Measurements from ENCODE around the gene BID.
A peak's percentile ranks its signal among the peaks of the same experiment; 100 is the strongest.

BID gene

GRCh38 chr22:17774206-17774925 lies at the start of gene BID:
TSS of gene BID (minus strand) at chr22:17774469. CDS start at chr22:17750116, 24,353 bp downstream.
- Histone ChIP-seq H3K9ac (ENCODE audit: low read length) (peak within 1 kb of the TSS; percentile 66), H3K9me3 (ENCODE audit: low read length) (no peaks in the 10 kb centered on the region), H3K4me2 (ENCODE audit: low read length) (peak within 1 kb of the TSS; percentile 81), H2AFZ (ENCODE audit: low read length) (no peak within 1 kb of the TSS), H3K9me2 (ENCODE audit: low read depth, low read length) (no peaks in the 10 kb centered on the region), H4K20me1 (ENCODE audit: insufficient read depth, low read length) (no peaks in the 10 kb centered on the region), H3K27me3 (ENCODE audit: insufficient read depth, low read length) (no peaks in the 10 kb centered on the region), H3K4me3 (ENCODE audit: low read depth, low read length, poor library complexity, severe bottlenecking) (peak within 1 kb of the TSS; percentile 70), H3K36me3 (ENCODE audit: insufficient read depth, low read length) (peaks cover 4% of the 10 kb centered on the region; the same call in 1 of the 2 replicates), H3K4me1 (ENCODE audit: insufficient read depth, low read length, severe bottlenecking) (peaks cover 70% of the 10 kb centered on the region), H3F3A (ENCODE audit: insufficient read depth, low read length) (peaks cover 3% of the 10 kb centered on the region; the same call in 1 of the 2 replicates), H3K79me2 (ENCODE audit: insufficient read depth, low read length) (peaks cover 2% of the 10 kb centered on the region; the same call in 1 of the 2 replicates), H3K27ac (ENCODE audit: low read depth, low read length, poor library complexity, severe bottlenecking) (peak within 1 kb of the TSS; percentile 82)
- TF ChIP-seq CTCF (IDR thresholded peaks at IDR 0.05; ENCODE audit: low read length), result no peak
- TF ChIP-seq EZH2 (IDR thresholded peaks at IDR 0.05; ENCODE audit: borderline replicate concordance, low read length), result no peak

GRCh38 chr22:17823964-17824363 lies 49.7 kb upstream of the BID start:
- Histone ChIP-seq H3K9me3 (ENCODE audit: low read length) (no peaks in the 10 kb centered on the region), H3K4me3 (ENCODE audit: low read depth, low read length, poor library complexity, severe bottlenecking) (no peak overlapping the region), H3K36me3 (ENCODE audit: insufficient read depth, low read length) (0 out of 2 replicates have a peak, but pooled peaks cover 3% of the 10 kb centered on the region), H3K27ac (ENCODE audit: low read depth, low read length, poor library complexity, severe bottlenecking) (no peak overlapping the region), H3K27me3 (ENCODE audit: insufficient read depth, low read length) (no peaks in the 10 kb centered on the region), H4K20me1 (ENCODE audit: insufficient read depth, low read length) (no peaks in the 10 kb centered on the region), H3K9me2 (ENCODE audit: low read depth, low read length) (no peaks in the 10 kb centered on the region), H2AFZ (ENCODE audit: low read length) (no peak overlapping the region), H3K9ac (ENCODE audit: low read length) (no peak overlapping the region), H3K79me2 (ENCODE audit: insufficient read depth, low read length) (no peaks in the 10 kb centered on the region), H3K4me1 (ENCODE audit: insufficient read depth, low read length, severe bottlenecking) (no peaks in the 10 kb centered on the region), H3K4me2 (ENCODE audit: low read length) (no peak overlapping the region), H3F3A (ENCODE audit: insufficient read depth, low read length) (no peaks in the 10 kb centered on the region)
- TF ChIP-seq CTCF (IDR thresholded peaks at IDR 0.05; ENCODE audit: low read length) (no peak), EZH2 (IDR thresholded peaks at IDR 0.05; ENCODE audit: borderline replicate concordance, low read length) (no peak)

GRCh38 chr22:17823226-17823625 lies 49.0 kb upstream of the BID start:
- Histone ChIP-seq H3K36me3 (ENCODE audit: insufficient read depth, low read length) (0 out of 2 replicates have a peak, but pooled peaks cover 3% of the 10 kb centered on the region), H3K27me3 (ENCODE audit: insufficient read depth, low read length) (no peaks in the 10 kb centered on the region), H3K79me2 (ENCODE audit: insufficient read depth, low read length) (no peaks in the 10 kb centered on the region), H3K9me2 (ENCODE audit: low read depth, low read length) (no peaks in the 10 kb centered on the region), H3F3A (ENCODE audit: insufficient read depth, low read length) (no peaks in the 10 kb centered on the region), H4K20me1 (ENCODE audit: insufficient read depth, low read length) (no peaks in the 10 kb centered on the region), H3K27ac (ENCODE audit: low read depth, low read length, poor library complexity, severe bottlenecking) (no peak overlapping the region), H3K4me2 (ENCODE audit: low read length) (no peak overlapping the region), H3K9me3 (ENCODE audit: low read length) (no peaks in the 10 kb centered on the region), H3K4me3 (ENCODE audit: low read depth, low read length, poor library complexity, severe bottlenecking) (no peak overlapping the region), H2AFZ (ENCODE audit: low read length) (no peak overlapping the region), H3K4me1 (ENCODE audit: insufficient read depth, low read length, severe bottlenecking) (no peaks in the 10 kb centered on the region), H3K9ac (ENCODE audit: low read length) (no peak overlapping the region)
- TF ChIP-seq EZH2 (IDR thresholded peaks at IDR 0.05; ENCODE audit: borderline replicate concordance, low read length), result no peak
- no peak for TF ChIP-seq CTCF (IDR thresholded peaks at IDR 0.05; ENCODE audit: low read length)
